Retinal pigment epithelial cell (primary cell): ENCODE results near the gene CFAP20.
"Not testable (repeated sequence)": the region's sequence is repeated elsewhere in the genome, so short reads cannot be mapped to it uniquely, and the experiment has no call there.

Experiments
- DNase-seq: peaks from one replicate; pipeline ENCODE4 v3.0.0-alpha.2; 2010; ENCODE audit warnings: low read depth
- H3K4me3 ChIP-seq: 2 replicates; pipeline ENCODE4 v1.5.1; 2011; ENCODE audit warnings: mild to moderate bottlenecking, low read length, control low read depth, moderate library complexity
- TF ChIP-seq, protein P1 (sequence below): conservative IDR thresholded peaks from 2 replicates; pipeline ENCODE4 v1.5.1; 2011; ENCODE audit warnings: low read depth, low read length, control low read depth, inconsistent platforms

CFAP20 gene

DNA sequence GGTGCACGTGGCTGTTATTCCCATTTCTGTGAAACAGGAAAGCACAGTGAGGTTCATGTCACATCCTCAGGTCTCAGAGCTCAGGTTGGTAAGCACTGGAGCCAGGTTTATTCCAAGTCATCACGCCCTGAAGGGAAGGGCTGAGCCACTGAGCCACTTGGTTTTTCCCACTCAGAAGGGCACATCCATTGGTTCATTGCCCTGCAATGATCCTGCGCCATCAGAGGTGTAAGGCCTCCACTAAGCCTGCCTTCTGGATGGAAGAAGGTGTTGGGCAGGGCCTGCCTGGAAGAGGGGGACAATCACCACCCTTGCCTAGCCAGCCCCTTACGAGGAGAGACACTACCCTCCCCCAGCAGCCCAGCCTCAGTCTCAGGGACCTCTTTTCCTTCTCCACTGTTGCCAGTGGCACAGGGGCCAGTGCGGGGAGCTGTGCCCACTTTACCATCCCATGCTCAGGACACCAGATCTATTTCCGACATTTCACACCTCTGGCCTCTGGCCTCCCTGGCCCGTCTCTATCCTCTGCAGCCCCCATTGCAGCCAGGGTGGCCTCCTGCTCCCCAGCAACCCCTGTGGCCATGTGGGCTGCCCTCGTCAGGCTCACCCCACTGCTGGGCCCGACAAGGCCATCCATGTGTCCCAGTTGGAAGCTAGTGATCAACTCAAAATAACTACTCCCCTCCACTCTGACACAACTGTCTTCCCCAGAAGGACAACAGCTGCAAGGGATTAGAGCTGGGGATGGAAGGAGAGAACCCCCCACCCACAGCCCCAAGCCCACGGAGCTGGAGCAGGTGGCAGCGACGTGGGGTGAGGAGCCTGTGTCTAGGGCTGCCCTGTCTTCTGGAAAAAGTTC lies 29.9 kb downstream of the CFAP20 start:
- DNase-seq, result no peak
- TF ChIP-seq, protein P1, sequence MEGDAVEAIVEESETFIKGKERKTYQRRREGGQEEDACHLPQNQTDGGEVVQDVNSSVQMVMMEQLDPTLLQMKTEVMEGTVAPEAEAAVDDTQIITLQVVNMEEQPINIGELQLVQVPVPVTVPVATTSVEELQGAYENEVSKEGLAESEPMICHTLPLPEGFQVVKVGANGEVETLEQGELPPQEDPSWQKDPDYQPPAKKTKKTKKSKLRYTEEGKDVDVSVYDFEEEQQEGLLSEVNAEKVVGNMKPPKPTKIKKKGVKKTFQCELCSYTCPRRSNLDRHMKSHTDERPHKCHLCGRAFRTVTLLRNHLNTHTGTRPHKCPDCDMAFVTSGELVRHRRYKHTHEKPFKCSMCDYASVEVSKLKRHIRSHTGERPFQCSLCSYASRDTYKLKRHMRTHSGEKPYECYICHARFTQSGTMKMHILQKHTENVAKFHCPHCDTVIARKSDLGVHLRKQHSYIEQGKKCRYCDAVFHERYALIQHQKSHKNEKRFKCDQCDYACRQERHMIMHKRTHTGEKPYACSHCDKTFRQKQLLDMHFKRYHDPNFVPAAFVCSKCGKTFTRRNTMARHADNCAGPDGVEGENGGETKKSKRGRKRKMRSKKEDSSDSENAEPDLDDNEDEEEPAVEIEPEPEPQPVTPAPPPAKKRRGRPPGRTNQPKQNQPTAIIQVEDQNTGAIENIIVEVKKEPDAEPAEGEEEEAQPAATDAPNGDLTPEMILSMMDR, result no peak
- no peak overlapping the region for H3K4me3 ChIP-seq

DNA sequence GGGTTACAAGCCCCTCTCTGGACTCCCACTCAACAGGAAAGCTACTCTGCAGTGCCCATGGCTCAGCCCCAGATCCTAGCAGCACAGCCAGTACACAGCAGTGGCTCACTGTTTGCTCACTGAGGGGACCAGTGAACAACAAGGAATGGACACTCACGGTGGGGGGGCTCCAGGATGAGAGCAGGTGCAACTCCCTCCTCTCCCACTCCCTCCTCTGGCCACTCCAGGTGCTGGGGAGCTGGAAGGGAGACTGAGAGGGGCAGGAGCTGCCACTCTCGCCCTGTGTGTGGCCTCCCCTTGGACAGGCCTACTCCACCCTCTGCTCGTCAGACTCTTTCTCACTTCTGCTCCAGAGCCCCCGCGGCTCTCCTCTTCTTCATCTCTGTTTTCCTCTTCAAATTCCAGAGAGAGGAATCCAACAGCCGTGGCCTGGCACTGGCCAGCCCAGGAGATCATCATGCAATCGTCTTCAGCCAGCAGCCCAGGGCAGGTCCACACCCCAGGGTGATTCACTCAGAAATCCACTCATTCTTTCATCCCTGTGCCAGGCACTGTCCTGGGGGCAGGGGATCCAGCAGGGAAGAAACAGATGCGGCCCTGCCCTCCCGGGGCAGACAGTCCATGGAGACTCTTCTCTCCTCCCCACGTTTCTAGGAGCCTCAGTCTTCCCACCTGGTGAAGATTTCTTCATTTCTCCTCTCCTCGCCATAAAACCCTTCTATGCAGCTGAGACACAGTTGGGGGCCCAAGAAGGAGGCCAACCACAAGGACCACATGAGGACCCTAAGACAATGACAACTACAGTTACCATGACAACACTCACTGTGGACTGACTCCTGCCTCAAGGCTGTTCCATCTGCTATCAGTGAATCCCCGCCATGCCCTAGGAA lies 30.7 kb downstream of the CFAP20 start:
- no peak for DNase-seq
- TF ChIP-seq, protein P1, result no peak
- no peak overlapping the region for H3K4me3 ChIP-seq

DNA sequence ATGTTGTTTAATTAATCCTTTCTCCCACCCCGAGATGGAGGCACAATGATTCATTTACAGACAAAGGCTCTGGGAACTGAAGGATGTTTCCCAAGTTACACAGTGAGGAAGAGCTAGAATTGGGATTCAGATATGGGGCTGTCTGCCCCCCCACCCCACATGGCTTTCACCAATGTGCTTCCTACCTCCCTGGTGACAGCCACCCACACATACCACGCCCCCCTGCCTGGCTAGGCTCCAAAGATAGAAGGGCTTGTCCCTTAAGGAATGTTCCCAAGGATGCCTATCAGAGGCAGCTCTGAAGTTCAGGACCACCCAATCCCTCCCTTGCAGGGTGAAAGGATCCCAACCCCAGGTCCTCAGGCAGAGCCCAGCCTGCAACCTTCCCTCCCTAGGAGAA lies 32.9 kb downstream of the CFAP20 start:
- no peak for DNase-seq
- TF ChIP-seq, protein P1, result no peak
- H3K4me3 ChIP-seq, result no peak overlapping the region

DNA sequence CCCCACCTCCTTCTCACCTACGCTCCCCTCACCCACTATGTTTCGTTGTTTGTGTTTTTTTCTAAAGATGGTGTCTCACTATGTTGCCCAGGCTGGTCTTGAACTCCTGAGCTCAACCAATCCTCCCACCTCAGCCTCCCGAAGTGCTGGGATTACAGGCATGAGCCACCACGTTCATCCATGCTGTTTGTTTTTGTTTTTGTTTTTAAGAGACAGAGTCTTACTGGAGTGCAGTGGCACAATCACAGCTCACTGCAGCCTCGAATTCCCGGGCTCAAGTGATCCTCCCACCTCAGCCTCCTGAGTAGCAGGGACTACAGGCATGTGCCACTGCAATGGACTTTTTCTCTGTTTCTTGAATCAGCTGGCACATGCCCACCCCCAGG lies 33.6 kb downstream of the CFAP20 start:
- DNase-seq, H3K4me3 ChIP-seq: not testable (repeated sequence)

DNA sequence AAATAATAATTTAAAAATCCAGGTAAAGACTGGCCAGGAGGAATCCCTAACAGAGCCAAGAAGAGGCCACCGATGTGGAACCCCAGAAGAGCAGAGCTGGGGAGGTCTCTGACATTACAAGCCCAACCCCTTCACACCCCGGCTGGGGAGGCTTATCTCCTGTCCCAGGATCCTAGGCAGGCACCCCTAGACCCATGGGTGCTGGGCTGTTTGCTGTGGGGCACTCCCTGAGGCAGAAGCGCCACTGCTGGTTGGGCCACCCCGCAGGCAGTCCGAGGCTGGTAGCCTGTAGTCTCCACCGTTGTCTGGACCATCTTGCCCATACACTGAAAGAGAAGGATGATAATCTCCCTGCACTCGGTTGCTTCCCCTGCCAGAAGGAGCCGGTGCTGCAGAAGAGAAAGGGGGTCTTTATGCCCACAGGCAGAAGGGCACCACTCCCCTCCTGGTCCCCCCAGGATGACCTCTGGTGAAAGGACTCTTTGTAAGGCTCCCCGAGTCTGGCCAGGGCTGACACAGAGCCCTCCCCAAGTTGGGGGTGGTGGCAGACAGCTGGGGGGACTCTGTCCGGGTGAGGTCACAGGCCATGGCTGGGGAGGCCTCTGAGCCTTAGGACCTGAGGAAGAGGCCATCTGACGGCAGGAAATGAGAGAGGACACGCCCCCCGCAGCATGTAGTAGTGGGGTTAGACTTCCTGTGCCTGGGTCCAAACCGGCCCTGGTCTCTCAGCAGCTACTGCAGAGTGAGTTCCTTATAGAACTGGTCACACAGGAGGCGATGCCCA lies 34.2 kb downstream of the CFAP20 start:
- no peak overlapping the region for H3K4me3 ChIP-seq
- no peak for DNase-seq
- TF ChIP-seq, protein P1, result no peak

DNA sequence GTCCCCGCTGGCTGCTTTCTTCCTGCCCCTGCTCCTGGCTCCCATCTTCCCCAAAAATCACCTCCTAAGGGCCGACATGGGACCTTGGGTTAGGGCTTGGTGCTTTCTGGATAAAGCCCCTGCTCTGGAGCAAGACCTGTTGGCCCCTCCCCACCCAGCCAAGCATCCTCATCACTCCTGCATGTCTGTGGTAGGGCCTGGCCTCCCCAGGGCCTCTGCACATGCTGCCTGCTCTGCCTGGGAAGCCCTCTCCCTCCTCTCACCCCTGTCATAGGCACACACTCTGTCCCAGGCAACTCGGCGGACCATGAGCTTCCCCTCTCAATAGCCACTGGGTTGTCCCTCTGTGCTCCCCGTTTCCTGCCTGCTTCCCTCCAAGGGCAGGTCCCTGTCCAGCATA lies 35.2 kb downstream of the CFAP20 start:
- TF ChIP-seq, protein P1, result no peak
- no peak overlapping the region for H3K4me3 ChIP-seq
- no peak for DNase-seq

DNA sequence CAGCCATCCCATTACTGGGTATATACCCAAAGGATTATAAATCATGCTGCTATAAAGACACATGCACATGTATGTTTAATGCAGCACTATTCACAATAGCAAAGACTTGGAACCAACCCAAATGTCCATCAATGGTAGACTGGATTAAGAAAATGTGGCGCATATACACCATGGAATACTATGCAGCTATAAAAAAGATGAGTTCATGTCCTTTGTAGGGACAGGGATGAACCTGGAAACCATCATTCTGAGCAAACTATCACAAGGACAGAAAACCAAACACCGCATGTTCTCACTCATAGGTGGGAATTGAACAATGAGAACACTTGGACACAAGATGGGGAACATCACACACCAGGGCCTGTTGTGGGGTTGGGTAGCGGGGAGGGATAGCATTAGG lies 38.8 kb downstream of the CFAP20 start:
- not testable (repeated sequence) for H3K4me3 ChIP-seq, DNase-seq
